Measurements from ENCODE around the gene GLIS1. TPM values are rescaled to one million over a fixed set of nuclear protein-coding genes. Genes with fewer than 3 reads are reported as not detected.

The GLIS1 gene
- total RNA-seq, 1 donor from 2014 or later: not detected

- Mint-ChIP-seq H3K4me3 (ENCODE audit: unreplicated experiment) (no peak overlapping the region), H3K36me3 (ENCODE audit: low read depth, unreplicated experiment) (no peaks in the 10 kb centered on the region), H3K27ac (ENCODE audit: unreplicated experiment) (no peak overlapping the region), H3K27me3 (ENCODE audit: unreplicated experiment) (peaks cover 9% of the 10 kb centered on the region), H3K4me1 (ENCODE audit: unreplicated experiment) (peaks cover 25% of the 10 kb centered on the region), H3K9me3 (ENCODE audit: unreplicated experiment) (no peaks in the 10 kb centered on the region)
- no peak for TF ChIP-seq CTCF (IDR thresholded peaks at IDR 0.05; ENCODE audit: unreplicated experiment)
- DNase-seq (ENCODE audit: low spot score): no peak
Observed at GRCh38 chr1:53702341-53702740, 36.6 kb downstream of the GLIS1 start.

DNA sequence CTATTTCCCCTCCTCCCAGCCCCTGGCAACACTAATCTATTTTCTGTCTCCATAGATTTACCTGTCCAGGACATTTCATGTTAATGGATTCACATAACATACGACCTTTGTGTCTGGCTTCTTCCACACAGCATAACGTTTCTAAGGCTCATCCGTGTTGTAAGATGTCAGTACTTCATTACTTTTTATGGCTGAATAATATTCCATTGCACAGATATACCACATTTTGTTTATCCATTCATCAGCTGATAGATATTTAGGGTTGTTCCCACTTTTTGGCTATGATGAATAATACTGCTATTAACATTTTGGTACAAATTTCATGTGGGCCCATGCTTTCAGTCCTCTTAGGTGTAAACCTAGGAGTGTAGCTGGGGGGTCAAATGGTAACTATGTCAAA lies 38.2 kb downstream of the GLIS1 start:
- DNase-seq (ENCODE audit: low spot score): no peak
- no peak for TF ChIP-seq CTCF (IDR thresholded peaks at IDR 0.05; ENCODE audit: unreplicated experiment)
- peaks cover 11% of the 10 kb centered on the region for H3K27me3 Mint-ChIP-seq (ENCODE audit: unreplicated experiment)

GRCh38 chr1:53699981-53700380 lies 39.0 kb downstream of the GLIS1 start:
- H3K27ac Mint-ChIP-seq (ENCODE audit: unreplicated experiment): no peak overlapping the region
- peaks cover 11% of the 10 kb centered on the region for H3K27me3 Mint-ChIP-seq (ENCODE audit: unreplicated experiment)
- no peak for DNase-seq (ENCODE audit: low spot score)
- H3K4me3 Mint-ChIP-seq (ENCODE audit: unreplicated experiment): no peak overlapping the region
- no peak for TF ChIP-seq CTCF (IDR thresholded peaks at IDR 0.05; ENCODE audit: unreplicated experiment)
- H3K9me3 Mint-ChIP-seq (ENCODE audit: unreplicated experiment): no peaks in the 10 kb centered on the region
- no peaks in the 10 kb centered on the region for H3K36me3 Mint-ChIP-seq (ENCODE audit: low read depth, unreplicated experiment)
- H3K4me1 Mint-ChIP-seq (ENCODE audit: unreplicated experiment): peaks cover 9% of the 10 kb centered on the region

More for the DNA sequence above, 38.2 kb downstream of the GLIS1 start:
- Mint-ChIP-seq H3K4me1 (ENCODE audit: unreplicated experiment) (peaks cover 15% of the 10 kb centered on the region), H3K36me3 (ENCODE audit: low read depth, unreplicated experiment) (no peaks in the 10 kb centered on the region), H3K27ac (ENCODE audit: unreplicated experiment) (no peak overlapping the region), H3K4me3 (ENCODE audit: unreplicated experiment) (no peak overlapping the region), H3K9me3 (ENCODE audit: unreplicated experiment) (no peaks in the 10 kb centered on the region)

DNA sequence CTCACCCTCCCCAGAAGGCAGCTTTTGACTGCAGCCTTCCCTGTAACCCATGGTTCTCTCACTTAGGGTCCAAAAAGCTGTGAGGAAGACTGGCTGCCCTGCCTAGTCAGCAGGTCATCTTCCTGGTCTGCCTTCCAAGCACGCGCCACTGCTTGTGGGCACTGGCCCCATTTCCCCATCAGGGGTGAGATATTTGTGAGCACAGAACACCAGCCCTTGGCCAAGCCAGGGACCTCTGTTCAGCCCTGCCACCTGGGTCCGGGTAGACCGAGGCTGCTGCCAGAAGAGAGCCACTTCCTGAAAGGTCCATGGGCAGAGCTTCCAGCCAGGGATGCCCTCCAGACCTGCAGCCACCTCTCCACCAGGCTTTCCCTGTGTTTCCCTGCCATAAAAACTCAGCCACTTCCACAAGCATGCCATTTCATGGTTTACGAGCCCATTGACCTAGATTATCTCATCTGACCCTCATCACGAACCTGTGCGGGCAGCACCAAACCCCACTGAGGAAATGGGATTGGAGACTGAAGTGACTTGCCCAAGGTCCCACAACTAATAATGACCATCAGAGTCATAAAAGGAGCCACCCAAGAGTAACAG lies 40.5 kb downstream of the GLIS1 start:
- TF ChIP-seq CTCF (IDR thresholded peaks at IDR 0.05; ENCODE audit: unreplicated experiment): no peak
- no peaks in the 10 kb centered on the region for H3K36me3 Mint-ChIP-seq (ENCODE audit: low read depth, unreplicated experiment)
- H3K27ac Mint-ChIP-seq (ENCODE audit: unreplicated experiment): no peak overlapping the region

GRCh38 chr1:53697721-53698383 lies 41.1 kb downstream of the GLIS1 start:
- H3K36me3 Mint-ChIP-seq (ENCODE audit: low read depth, unreplicated experiment): no peaks in the 10 kb centered on the region
- H3K27ac Mint-ChIP-seq (ENCODE audit: unreplicated experiment): no peak overlapping the region
- no peak for DNase-seq (ENCODE audit: low spot score)
- no peak overlapping the region for H3K4me3 Mint-ChIP-seq (ENCODE audit: unreplicated experiment)
- no peaks in the 10 kb centered on the region for H3K9me3 Mint-ChIP-seq (ENCODE audit: unreplicated experiment)
- H3K4me1 Mint-ChIP-seq (ENCODE audit: unreplicated experiment): peaks cover 8% of the 10 kb centered on the region
- TF ChIP-seq CTCF (IDR thresholded peaks at IDR 0.05; ENCODE audit: unreplicated experiment): no peak
- peaks cover 6% of the 10 kb centered on the region for H3K27me3 Mint-ChIP-seq (ENCODE audit: unreplicated experiment)

More for the DNA sequence above, 40.5 kb downstream of the GLIS1 start:
- peaks cover 7% of the 10 kb centered on the region for H3K27me3 Mint-ChIP-seq (ENCODE audit: unreplicated experiment)
- H3K9me3 Mint-ChIP-seq (ENCODE audit: unreplicated experiment): no peaks in the 10 kb centered on the region
- H3K4me3 Mint-ChIP-seq (ENCODE audit: unreplicated experiment): peak overlapping the region; percentile 44
- no peak for DNase-seq (ENCODE audit: low spot score)
- peaks cover 8% of the 10 kb centered on the region for H3K4me1 Mint-ChIP-seq (ENCODE audit: unreplicated experiment)
